ENCODE measurements around the gene CDH18. TPM values are rescaled to one million over a fixed set of nuclear protein-coding genes. Genes with fewer than 3 reads are reported as not detected.

CDH18 gene
- total RNA-seq, 1 experiment from 2014 or later: 0.86 TPM

GRCh38 chr5:19855453-19855852, 132.5 kb downstream of the CDH18 start:
- H3K4me3 Mint-ChIP-seq (ENCODE audit: unreplicated experiment): no peak overlapping the region
- H3K4me1 Mint-ChIP-seq (ENCODE audit: low read depth, unreplicated experiment): no peaks in the 10 kb centered on the region
- POLR2A ChIA-PET: no interaction called here
- no peak for TF ChIP-seq CTCF (IDR thresholded peaks at IDR 0.05; ENCODE audit: insufficient read depth in 1 of 2, low read depth in 1 of 2, low read length in 1 of 2, severe bottlenecking in 1 of 2, unreplicated experiment in 1 of 2)
- H3K27ac Mint-ChIP-seq (ENCODE audit: unreplicated experiment): no peak overlapping the region
- Histone ChIP-seq H3K4me3 (ENCODE audit: low read depth, low read length) (no peak overlapping the region), H3K36me3 (ENCODE audit: control insufficient read depth, insufficient read depth, low read length) (no peaks in the 10 kb centered on the region), H3K9me3 (no peaks in the 10 kb centered on the region), H3K4me1 (no peaks in the 10 kb centered on the region), H3K27me3 (replicated peaks; ENCODE audit: control insufficient read depth, insufficient read depth, low read length) (no peaks in the 10 kb centered on the region)
- no peak for DNase-seq
- CTCF ChIA-PET: no interaction called here
- H3K9me3 Mint-ChIP-seq (ENCODE audit: unreplicated experiment): no peaks in the 10 kb centered on the region
- intact Hi-C loops (cut with micrococcal nuclease; ENCODE audit: unreplicated experiment): no loop called here
- no TSS peak for BruUV-seq (replicated peaks)
- no peaks in the 10 kb centered on the region for H3K27me3 Mint-ChIP-seq (ENCODE audit: insufficient read depth, unreplicated experiment)
- no peaks in the 10 kb centered on the region for H3K36me3 Mint-ChIP-seq (ENCODE audit: insufficient read depth, unreplicated experiment)

- H3K4me3 Mint-ChIP-seq (ENCODE audit: unreplicated experiment): no peak overlapping the region
- no peak overlapping the region for H3K27ac Mint-ChIP-seq (ENCODE audit: unreplicated experiment)
- ChIA-PET POLR2A (no interaction called here), CTCF (no interaction called here)
- Histone ChIP-seq H3K4me1 (no peaks in the 10 kb centered on the region), H3K27me3 (replicated peaks; ENCODE audit: control insufficient read depth, insufficient read depth, low read length) (no peaks in the 10 kb centered on the region), H3K36me3 (ENCODE audit: control insufficient read depth, insufficient read depth, low read length) (no peaks in the 10 kb centered on the region), H3K9me3 (no peaks in the 10 kb centered on the region), H3K4me3 (ENCODE audit: low read depth, low read length) (no peak overlapping the region)
- H3K9me3 Mint-ChIP-seq (ENCODE audit: unreplicated experiment): no peaks in the 10 kb centered on the region
- intact Hi-C loops (cut with micrococcal nuclease; ENCODE audit: unreplicated experiment): no loop called here
- DNase-seq: no peak
- no peaks in the 10 kb centered on the region for H3K27me3 Mint-ChIP-seq (ENCODE audit: insufficient read depth, unreplicated experiment)
- no TSS peak for BruUV-seq (replicated peaks)
- no peaks in the 10 kb centered on the region for H3K36me3 Mint-ChIP-seq (ENCODE audit: insufficient read depth, unreplicated experiment)
- no peak for TF ChIP-seq CTCF (IDR thresholded peaks at IDR 0.05; ENCODE audit: insufficient read depth in 1 of 2, low read depth in 1 of 2, low read length in 1 of 2, severe bottlenecking in 1 of 2, unreplicated experiment in 1 of 2)
- no peaks in the 10 kb centered on the region for H3K4me1 Mint-ChIP-seq (ENCODE audit: low read depth, unreplicated experiment)
Measured at GRCh38 chr5:19855031-19855430, 133.0 kb downstream of the CDH18 start.

- intact Hi-C loops (cut with micrococcal nuclease; ENCODE audit: unreplicated experiment): no loop called here
- no peak for TF ChIP-seq CTCF (IDR thresholded peaks at IDR 0.05; ENCODE audit: insufficient read depth in 1 of 2, low read depth in 1 of 2, low read length in 1 of 2, severe bottlenecking in 1 of 2, unreplicated experiment in 1 of 2)
- ChIA-PET POLR2A (no interaction called here), CTCF (no interaction called here)
- Mint-ChIP-seq H3K4me1 (ENCODE audit: low read depth, unreplicated experiment) (no peaks in the 10 kb centered on the region), H3K36me3 (ENCODE audit: insufficient read depth, unreplicated experiment) (no peaks in the 10 kb centered on the region), H3K27me3 (ENCODE audit: insufficient read depth, unreplicated experiment) (no peaks in the 10 kb centered on the region), H3K27ac (ENCODE audit: unreplicated experiment) (no peak overlapping the region), H3K4me3 (ENCODE audit: unreplicated experiment) (no peak overlapping the region), H3K9me3 (ENCODE audit: unreplicated experiment) (no peaks in the 10 kb centered on the region)
- no TSS peak for BruUV-seq (replicated peaks)
- Histone ChIP-seq H3K4me1 (no peaks in the 10 kb centered on the region), H3K4me3 (ENCODE audit: low read depth, low read length) (no peak overlapping the region), H3K36me3 (ENCODE audit: control insufficient read depth, insufficient read depth, low read length) (no peaks in the 10 kb centered on the region), H3K27me3 (replicated peaks; ENCODE audit: control insufficient read depth, insufficient read depth, low read length) (no peaks in the 10 kb centered on the region), H3K9me3 (no peaks in the 10 kb centered on the region)
- DNase-seq: no peak
Measured at GRCh38 chr5:19853616-19854240, 134.3 kb downstream of the CDH18 start.
